ENCODE results near the gene IRAK2.
"Not testable (repeated sequence)": the region's sequence is repeated elsewhere in the genome, so short reads cannot be mapped to it uniquely, and the experiment has no call there.

The IRAK2 gene

GRCh38 chr3:10164546-10165393 lies at the start of gene IRAK2:
Gene IRAK2, plus strand, starts transcription at chr3:10164919. Its CDS starts 36 bp downstream, at chr3:10164955.
- peak; percentile 36 for DNase-seq

- DNase-seq, result peak; percentile 85
These were observed 49.2 kb upstream of the IRAK2 start, which contains the start of gene BRK1 for GRCh38 chr3:10115326-10116137. Gene BRK1, plus strand, starts transcription at chr3:10115675. Its CDS starts 27 bp downstream, at chr3:10115702.

GRCh38 chr3:10116138-10116460 lies 48.6 kb upstream of the IRAK2 start:
- peak; percentile 4 for DNase-seq

GRCh38 chr3:10116928-10117327 lies 47.8 kb upstream of the IRAK2 start:
- DNase-seq, result no peak

GRCh38 chr3:10119376-10119775 lies 45.3 kb upstream of the IRAK2 start:
- no peak for DNase-seq

GRCh38 chr3:10121064-10121463 lies 43.7 kb upstream of the IRAK2 start:
- no peak for DNase-seq

- no peak for DNase-seq
These were observed 42.0 kb upstream of the IRAK2 start for GRCh38 chr3:10122724-10123123.

GRCh38 chr3:10135872-10136271 lies 28.8 kb upstream of the IRAK2 start:
- not testable (repeated sequence) for DNase-seq

GRCh38 chr3:10136426-10137005 lies 28.2 kb upstream of the IRAK2 start:
- DNase-seq, result no peak

- DNase-seq, result no peak
These were observed 27.5 kb upstream of the IRAK2 start for GRCh38 chr3:10137178-10137577.

- DNase-seq, result no peak
These were observed 23.6 kb upstream of the IRAK2 start for GRCh38 chr3:10140996-10141546.

GRCh38 chr3:10142707-10143560 lies 21.8 kb upstream of the IRAK2 start:
- no peak for DNase-seq

- no peak for DNase-seq
These were observed 19.0 kb upstream of the IRAK2 start for GRCh38 chr3:10145685-10146084.

- no peak for DNase-seq
These were observed 15.5 kb upstream of the IRAK2 start for GRCh38 chr3:10149226-10149625.

GRCh38 chr3:10150987-10151386 lies 13.7 kb upstream of the IRAK2 start:
- no peak for DNase-seq

- no peak for DNase-seq
These were observed 10.2 kb upstream of the IRAK2 start for GRCh38 chr3:10154335-10155122.

GRCh38 chr3:10155123-10155472 lies 9.6 kb upstream of the IRAK2 start:
- no peak for DNase-seq

GRCh38 chr3:10155658-10156057 lies 9.1 kb upstream of the IRAK2 start:
- DNase-seq, result no peak

- no peak for DNase-seq
These were observed 7.7 kb upstream of the IRAK2 start for GRCh38 chr3:10157031-10157430.

- DNase-seq, result not testable (repeated sequence)
These were observed 6.2 kb upstream of the IRAK2 start for GRCh38 chr3:10158555-10158954.

- DNase-seq, result no peak
These were observed 4.4 kb upstream of the IRAK2 start for GRCh38 chr3:10160346-10160745.

GRCh38 chr3:10160925-10161324 lies 3.8 kb upstream of the IRAK2 start:
- no peak for DNase-seq
